Sigmoid colon (tissue), 7 donors: ENCODE data around the gene FOXI2. TPM values are rescaled to one million over a fixed set of nuclear protein-coding genes. Genes with fewer than 3 reads are reported as not detected.

Experiments
- DNase-seq: peaks from one replicate; pipeline ENCODE4 v3.0.0-alpha.2; 2019
- H3K27ac ChIP-seq, 4 donors: fragments of 200-600 bp; sonication (generic); one replicate each; pipeline ENCODE4 v1.5.1; 2016 to 2019; ENCODE audit warnings: mild to moderate bottlenecking in 1 of 4
- H3K27me3 ChIP-seq, 3 donors: fragments of 200-600 bp; sonication (generic); one replicate each; pipeline ENCODE4 v1.5.1; 2019; ENCODE audit warnings: mild to moderate bottlenecking in 1 of 3
- H3K36me3 ChIP-seq, 4 donors: fragments of 200-600 bp; sonication (generic); one replicate each; pipeline ENCODE4 v1.5.1; 2016 to 2019
- H3K4me1 ChIP-seq, 4 donors: fragments of 200-600 bp; sonication (generic); one replicate each; pipeline ENCODE4 v1.5.1; 2017 to 2019
- H3K4me3 ChIP-seq, 4 donors: fragments of 200-600 bp; sonication (generic); one replicate each; pipeline ENCODE4 v1.5.1; 2017 to 2019; ENCODE audit warnings: mild to moderate bottlenecking in 2 of 4, moderate library complexity in 1 of 4
- H3K9me3 ChIP-seq, 4 donors: fragments of 200-600 bp in 3 of 4; sonication (generic) in 3 of 4; one replicate each; pipeline versions ENCODE4 v1.5.1 to v1.6.1; 2013 to 2019
- EP300 ChIP-seq, 4 donors: sonication (generic); formaldehyde crosslinking; IDR thresholded peaks; one replicate each; pipeline ENCODE4 v1.6.1; 2017; ENCODE audit warnings: antibody characterized with exemption in 4 of 4
- POLR2A ChIP-seq, 2 donors: fragments of 450-650 bp; IDR thresholded peaks; one replicate each; pipeline ENCODE4 v1.6.1; 2016; ENCODE audit warnings: antibody characterized with exemption in 2 of 2, mild to moderate bottlenecking in 2 of 2, moderate library complexity in 2 of 2
- POLR2AphosphoS5 ChIP-seq, 4 donors: sonication (generic); formaldehyde crosslinking; IDR thresholded peaks; one replicate each; pipeline ENCODE4 v1.6.1; 2017; ENCODE audit warnings: antibody characterized with exemption in 4 of 4
- WGBS, 2 donors: extraction: QIAGEN DNeasy Blood & Tissue Kit; methylation state at CpG; one replicate each; pipeline ENCODE4 v1.1.7; 2013; 5-methylcytosine and 5-hydroxymethylcytosine counted together
- intact Hi-C: fragments of 100-400 bp; cut with DNase I; formaldehyde crosslinking; loops from one replicate; pipeline ENCODE4 v1.15.1; 2023
- polyA plus RNA-seq, 3 donors: library from polyadenylated mRNA; stranded (reverse); fragments of 200-250 nt; gene quantifications; one replicate each; pipeline ENCODE4 v1.2.3, GENCODE V29; 2013
- total RNA-seq, 4 donors: library from RNA; depleted of rRNA; stranded (reverse); fragments of >200 nt; gene quantifications; one replicate each; pipeline ENCODE4 v1.1.0, GENCODE V29; 2016
- TF ChIP-seq, protein P1 (sequence below), 4 experiments: fragments of 450-650 bp in 3 of 4; fragments of 200-600 bp in 1 of 4; IDR thresholded peaks; one replicate each; pipeline ENCODE4 v1.5.1; 2016 to 2019; ENCODE audit warnings: antibody characterized with exemption in 4 of 4, mild to moderate bottlenecking in 3 of 4, moderate library complexity in 2 of 4
- donor health status: healthy with polysubstance abuse.
- donor health status: Bipolar disorder and iron deficiency.
- donor health status: healthy.

Gene FOXI2
- total and polyA plus RNA-seq, 7 donors = 0.15 to 0.36 TPM; not detected in 5

DNA sequence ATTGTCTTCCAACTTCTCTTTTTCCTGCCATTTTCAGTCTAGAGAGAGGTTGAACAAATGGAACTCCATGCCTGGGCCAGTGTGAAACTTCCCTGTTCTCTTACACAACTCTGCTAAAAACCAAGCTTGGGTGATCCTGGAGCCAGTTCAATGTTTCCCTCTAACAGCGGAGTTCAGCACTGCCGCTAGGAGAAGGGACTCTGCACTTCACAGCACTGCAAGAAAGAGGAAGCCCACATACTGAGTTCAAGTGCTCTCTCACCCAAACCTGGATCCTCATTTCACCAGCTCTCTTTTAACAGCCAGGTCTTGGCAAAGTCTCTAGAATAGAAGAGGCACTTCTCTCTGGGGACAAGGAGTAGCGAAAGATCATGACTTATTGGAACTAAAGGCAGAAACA lies 18.8 kb downstream of the FOXI2 start:
- no peak overlapping the region for H3K4me3 ChIP-seq
- H3K27me3 ChIP-seq = no peaks in the 10 kb centered on the region
- intact Hi-C loops = no loop called here
- 58 to 74% methylated on average over 3 of the region's 3 CpGs for WGBS, 2 donors
- no peaks in the 10 kb centered on the region for H3K9me3 ChIP-seq
- DNase-seq = no peak
- no peaks in the 10 kb centered on the region for H3K4me1 ChIP-seq
- no peaks in the 10 kb centered on the region for H3K36me3 ChIP-seq
- TF ChIP-seq EP300 (IDR thresholded peaks at IDR 0.05) = no peak
- TF ChIP-seq, protein P1, sequence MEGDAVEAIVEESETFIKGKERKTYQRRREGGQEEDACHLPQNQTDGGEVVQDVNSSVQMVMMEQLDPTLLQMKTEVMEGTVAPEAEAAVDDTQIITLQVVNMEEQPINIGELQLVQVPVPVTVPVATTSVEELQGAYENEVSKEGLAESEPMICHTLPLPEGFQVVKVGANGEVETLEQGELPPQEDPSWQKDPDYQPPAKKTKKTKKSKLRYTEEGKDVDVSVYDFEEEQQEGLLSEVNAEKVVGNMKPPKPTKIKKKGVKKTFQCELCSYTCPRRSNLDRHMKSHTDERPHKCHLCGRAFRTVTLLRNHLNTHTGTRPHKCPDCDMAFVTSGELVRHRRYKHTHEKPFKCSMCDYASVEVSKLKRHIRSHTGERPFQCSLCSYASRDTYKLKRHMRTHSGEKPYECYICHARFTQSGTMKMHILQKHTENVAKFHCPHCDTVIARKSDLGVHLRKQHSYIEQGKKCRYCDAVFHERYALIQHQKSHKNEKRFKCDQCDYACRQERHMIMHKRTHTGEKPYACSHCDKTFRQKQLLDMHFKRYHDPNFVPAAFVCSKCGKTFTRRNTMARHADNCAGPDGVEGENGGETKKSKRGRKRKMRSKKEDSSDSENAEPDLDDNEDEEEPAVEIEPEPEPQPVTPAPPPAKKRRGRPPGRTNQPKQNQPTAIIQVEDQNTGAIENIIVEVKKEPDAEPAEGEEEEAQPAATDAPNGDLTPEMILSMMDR (IDR thresholded peaks at IDR 0.05) = no peak
- TF ChIP-seq POLR2AphosphoS5 (IDR thresholded peaks at IDR 0.05) = no peak
- TF ChIP-seq POLR2A (IDR thresholded peaks at IDR 0.05) = no peak
- no peak overlapping the region for H3K27ac ChIP-seq

DNA sequence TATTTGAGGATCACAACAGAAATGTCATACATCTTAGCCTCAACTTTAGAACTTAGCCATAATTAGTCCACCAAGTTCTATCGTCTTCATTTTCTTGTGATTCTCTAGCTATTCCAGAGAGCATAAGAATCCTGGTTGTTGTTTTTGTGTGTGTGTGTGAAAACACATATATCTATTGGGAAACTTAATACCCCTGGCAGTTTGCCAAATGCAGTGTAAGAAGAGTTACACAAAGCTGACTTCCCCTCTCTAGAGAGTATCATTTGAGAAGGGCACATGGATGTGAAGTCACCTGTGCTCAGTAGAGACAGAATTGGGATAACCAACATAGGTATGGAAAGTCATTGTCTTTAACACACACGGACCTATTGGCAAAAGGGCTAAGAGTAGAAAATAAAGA lies 19.3 kb downstream of the FOXI2 start:
- WGBS, 2 donors = 79 to 87% methylated on average over 2 of the region's 2 CpGs
- no peak for TF ChIP-seq POLR2A (IDR thresholded peaks at IDR 0.05)
- TF ChIP-seq, protein P1 (IDR thresholded peaks at IDR 0.05) = no peak
- no peak for TF ChIP-seq POLR2AphosphoS5 (IDR thresholded peaks at IDR 0.05)
- no peak for TF ChIP-seq EP300 (IDR thresholded peaks at IDR 0.05)
- intact Hi-C loops = no loop called here
- DNase-seq = no peak
- Histone ChIP-seq H3K9me3 (no peaks in the 10 kb centered on the region), H3K36me3 (no peaks in the 10 kb centered on the region), H3K27me3 (no peaks in the 10 kb centered on the region), H3K27ac (no peak overlapping the region), H3K4me1 (no peaks in the 10 kb centered on the region), H3K4me3 (no peak overlapping the region)

DNA sequence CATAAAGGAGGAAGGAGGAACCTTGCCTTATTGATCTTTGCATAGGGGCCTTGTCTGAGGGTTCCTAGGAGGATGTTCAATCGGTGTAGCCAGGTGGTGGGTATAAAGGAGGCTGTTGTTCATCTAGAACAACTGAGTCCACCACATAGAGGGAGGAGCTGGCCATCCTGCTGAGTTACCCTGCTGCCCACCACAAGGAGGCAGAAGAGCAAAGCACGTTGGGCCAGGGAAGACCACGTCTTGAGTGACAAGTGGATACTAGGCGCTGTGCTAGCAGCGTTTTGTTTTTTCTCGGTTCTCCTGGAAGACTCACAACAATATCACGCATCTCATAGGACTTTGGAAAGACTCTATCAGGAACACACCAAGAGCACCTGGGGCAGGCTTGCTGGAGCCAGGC lies 20.0 kb downstream of the FOXI2 start:
- WGBS, 2 donors = 76 to 86% methylated on average over 7 of the region's 7 CpGs
- H3K36me3 ChIP-seq = no peaks in the 10 kb centered on the region
- intact Hi-C loops = no loop called here
- H3K4me1 ChIP-seq = no peaks in the 10 kb centered on the region
- no peak overlapping the region for H3K4me3 ChIP-seq
- no peak overlapping the region for H3K27ac ChIP-seq
- H3K27me3 ChIP-seq = no peaks in the 10 kb centered on the region
- H3K9me3 ChIP-seq = no peaks in the 10 kb centered on the region
- TF ChIP-seq, protein P1 (IDR thresholded peaks at IDR 0.05) = no peak
- DNase-seq = no peak

DNA sequence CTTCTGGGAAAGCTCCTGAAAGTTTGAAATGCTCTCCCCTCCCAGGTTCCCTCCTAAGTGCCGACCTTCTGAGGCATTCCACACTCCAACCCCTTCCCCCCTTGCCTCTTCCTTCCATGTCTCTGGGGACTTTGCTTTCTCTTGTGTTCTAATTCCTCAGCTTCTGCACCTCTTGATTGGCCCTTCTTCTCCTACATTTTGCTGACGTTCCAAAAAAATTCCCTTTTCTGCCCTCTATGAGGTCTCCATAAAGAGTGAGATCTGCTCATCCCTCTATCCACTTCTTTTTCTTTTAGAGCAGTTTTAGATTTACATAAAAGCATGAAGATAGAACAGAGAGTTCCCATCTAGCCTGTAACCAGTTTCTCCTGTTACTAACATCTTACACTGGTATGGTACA lies 22.3 kb downstream of the FOXI2 start:
- H3K27ac ChIP-seq = no peak overlapping the region
- H3K36me3 ChIP-seq = no peaks in the 10 kb centered on the region
- intact Hi-C loops = no loop called here
- H3K27me3 ChIP-seq = no peaks in the 10 kb centered on the region
- 54 to 75% methylated on average over 2 of the region's 2 CpGs for WGBS, 2 donors
- no peaks in the 10 kb centered on the region for H3K9me3 ChIP-seq
- no peak for DNase-seq
- no peak overlapping the region for H3K4me3 ChIP-seq
- TF ChIP-seq POLR2AphosphoS5 (IDR thresholded peaks at IDR 0.05) (no peak), EP300 (IDR thresholded peaks at IDR 0.05) (no peak), POLR2A (IDR thresholded peaks at IDR 0.05) (no peak)
- TF ChIP-seq, protein P1 (IDR thresholded peaks at IDR 0.05) = no peak
- H3K4me1 ChIP-seq = no peaks in the 10 kb centered on the region

DNA sequence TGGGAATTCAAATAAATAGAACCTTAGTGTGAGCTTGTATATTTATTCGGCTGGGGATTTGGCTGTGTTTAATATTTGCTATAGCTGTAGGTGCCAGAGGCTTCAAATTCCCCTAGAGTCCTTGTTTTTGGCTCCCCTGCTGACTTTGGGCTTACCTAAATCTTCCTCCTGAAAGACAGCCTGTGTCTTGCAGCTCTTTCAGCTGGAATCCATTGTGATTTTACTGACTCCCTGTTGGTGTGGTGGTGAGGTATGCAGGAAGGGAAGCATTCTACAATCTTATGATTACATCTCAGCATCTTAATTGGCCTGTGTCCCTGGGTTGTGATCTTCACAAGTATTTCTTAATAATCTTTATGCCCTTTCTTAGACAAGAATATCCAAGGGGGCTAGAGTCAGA lies 25.9 kb downstream of the FOXI2 start:
- no peaks in the 10 kb centered on the region for H3K36me3 ChIP-seq
- intact Hi-C loops = no loop called here
- H3K27ac ChIP-seq = no peak overlapping the region
- H3K4me3 ChIP-seq = no peak overlapping the region
- DNase-seq = no peak
- 61 to 72% methylated on average over 1 of the region's 1 CpG for whole genome bisulfite sequencing, 2 donors
- H3K27me3 ChIP-seq = no peaks in the 10 kb centered on the region
- H3K4me1 ChIP-seq = no peaks in the 10 kb centered on the region
- H3K9me3 ChIP-seq = no peaks in the 10 kb centered on the region
- TF ChIP-seq POLR2AphosphoS5 (IDR thresholded peaks at IDR 0.05) = no peak
- no peak for TF ChIP-seq EP300 (IDR thresholded peaks at IDR 0.05)
- TF ChIP-seq, protein P1 (IDR thresholded peaks at IDR 0.05) = no peak
- no peak for TF ChIP-seq POLR2A (IDR thresholded peaks at IDR 0.05)
